GM18909 (cell line): ENCODE results near the gene MAPKAPK2.
"Not testable (repeated sequence)": the region's sequence is repeated elsewhere in the genome, so short reads cannot be mapped to it uniquely, and the experiment has no call there.

Source experiments
- ATAC-seq: cut with Tn5 transposase; IDR thresholded peaks from one replicate; pipeline ENCODE4 v1.9.1; 2021; ENCODE audit warnings: mild to moderate bottlenecking; ENCODE audit not compliant: unreplicated experiment, poor library complexity

Gene MAPKAPK2

GRCh38 chr1:206738370-206739366, 54.0 kb downstream of the MAPKAPK2 start:
- ATAC-seq, result peak; percentile 5

- peak; percentile 87 for ATAC-seq
Observed at GRCh38 chr1:206739411-206740076, 54.8 kb downstream of the MAPKAPK2 start.

GRCh38 chr1:206741142-206741701, 56.5 kb downstream of the MAPKAPK2 start:
- ATAC-seq, result no peak

GRCh38 chr1:206742719-206743383, 58.1 kb downstream of the MAPKAPK2 start:
- ATAC-seq, result no peak

GRCh38 chr1:206744683-206745082, 60.0 kb downstream of the MAPKAPK2 start:
- ATAC-seq, result no peak

- ATAC-seq, result no peak
Observed at GRCh38 chr1:206745301-206745700, 60.6 kb downstream of the MAPKAPK2 start.

- ATAC-seq, result no peak
Observed at GRCh38 chr1:206748348-206749030, 63.8 kb downstream of the MAPKAPK2 start.

- ATAC-seq, result no peak
Observed at GRCh38 chr1:206751891-206752290, 67.2 kb downstream of the MAPKAPK2 start.

- no peak for ATAC-seq
Observed at GRCh38 chr1:206752481-206752880, 67.8 kb downstream of the MAPKAPK2 start.

GRCh38 chr1:206753141-206753540, 68.4 kb downstream of the MAPKAPK2 start:
- ATAC-seq, result no peak

GRCh38 chr1:206754011-206754410, 69.3 kb downstream of the MAPKAPK2 start:
- ATAC-seq, result no peak

GRCh38 chr1:206757524-206758266, 73.0 kb downstream of the MAPKAPK2 start:
- ATAC-seq, result no peak

GRCh38 chr1:206760590-206760989, 75.9 kb downstream of the MAPKAPK2 start:
- no peak for ATAC-seq

GRCh38 chr1:206761159-206761768, 76.6 kb downstream of the MAPKAPK2 start:
- no peak for ATAC-seq

- ATAC-seq, result not testable (repeated sequence)
Observed at GRCh38 chr1:206762741-206763364, 78.1 kb downstream of the MAPKAPK2 start.

- not testable (repeated sequence) for ATAC-seq
Observed at GRCh38 chr1:206765771-206766170, 81.1 kb downstream of the MAPKAPK2 start.

- ATAC-seq, result peak; percentile 46
Observed at GRCh38 chr1:206766251-206766856, 81.6 kb downstream of the MAPKAPK2 start.
